A172 (cell line): ENCODE data around the gene ZFHX2. TPM values are rescaled to one million over a fixed set of nuclear protein-coding genes. Genes with fewer than 3 reads are reported as not detected.
"Not testable (repeated sequence)": the region's sequence is repeated elsewhere in the genome, so short reads cannot be mapped to it uniquely, and the experiment has no call there.

Experiments
- DNase-seq: peaks from one replicate; pipeline ENCODE4 v3.0.0-alpha.2; 2015; ENCODE audit warnings: low spot score
- total RNA-seq: library from RNA; depleted of rRNA; stranded (reverse); fragments of >200 nt; shearing (Covaris generic); gene quantifications from 2 replicates; pipeline ENCODE4 v1.2.3, GENCODE V29; 2014

The ZFHX2 gene
- total RNA-seq, 1 experiment from 2014 or later, result 0.29 TPM

- DNase-seq, result no peak
These were observed 11.5 kb downstream of the ZFHX2 start for GRCh38 chr14:23540141-23540469.

DNA sequence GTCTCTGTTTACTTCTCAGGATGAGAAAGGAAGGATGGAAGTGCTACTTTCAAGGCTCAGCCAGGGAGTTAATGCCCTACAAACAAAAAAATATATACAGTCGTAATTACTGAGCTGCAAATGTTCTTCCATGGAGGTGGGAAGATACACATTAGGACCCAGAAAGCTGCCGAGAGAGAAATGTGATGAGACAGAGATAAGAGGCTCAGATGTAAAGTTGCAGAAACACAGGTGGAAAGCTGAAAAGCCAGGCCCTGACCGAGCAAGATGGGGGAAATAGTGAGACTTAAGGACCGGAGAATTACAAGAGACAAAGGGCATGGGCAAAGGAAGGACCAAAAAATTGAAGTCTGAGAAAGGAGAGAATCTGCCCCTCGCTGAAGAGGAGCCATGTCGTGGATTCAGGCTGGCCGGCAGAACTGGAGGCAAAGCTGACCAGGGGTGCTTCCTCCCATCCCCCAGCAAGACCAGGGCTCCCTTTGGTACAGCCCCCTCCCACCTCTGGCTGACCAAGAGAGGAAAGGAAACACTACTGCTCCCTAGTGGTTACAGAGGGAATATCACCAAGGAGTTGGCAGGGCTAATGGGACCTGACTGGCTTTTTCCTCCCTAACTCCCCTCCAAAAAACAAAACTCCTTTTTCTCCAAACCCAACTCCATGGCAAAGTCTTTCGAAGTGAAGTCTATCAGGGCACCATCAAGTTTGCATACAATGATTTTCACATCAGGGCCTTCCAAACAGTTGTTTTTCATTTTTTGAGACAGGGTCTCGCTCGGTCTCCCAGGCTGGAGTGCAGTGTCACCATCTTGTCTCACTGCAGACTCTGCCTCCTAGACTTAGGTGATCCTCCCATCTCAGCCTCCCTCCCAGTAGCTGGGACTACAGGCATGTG lies 12.1 kb downstream of the ZFHX2 start:
- peak; percentile 25 for DNase-seq

- DNase-seq, result no peak
These were observed 12.8 kb downstream of the ZFHX2 start for GRCh38 chr14:23538785-23539184.

- no peak for DNase-seq
These were observed 13.4 kb downstream of the ZFHX2 start for GRCh38 chr14:23538050-23538718.

DNA sequence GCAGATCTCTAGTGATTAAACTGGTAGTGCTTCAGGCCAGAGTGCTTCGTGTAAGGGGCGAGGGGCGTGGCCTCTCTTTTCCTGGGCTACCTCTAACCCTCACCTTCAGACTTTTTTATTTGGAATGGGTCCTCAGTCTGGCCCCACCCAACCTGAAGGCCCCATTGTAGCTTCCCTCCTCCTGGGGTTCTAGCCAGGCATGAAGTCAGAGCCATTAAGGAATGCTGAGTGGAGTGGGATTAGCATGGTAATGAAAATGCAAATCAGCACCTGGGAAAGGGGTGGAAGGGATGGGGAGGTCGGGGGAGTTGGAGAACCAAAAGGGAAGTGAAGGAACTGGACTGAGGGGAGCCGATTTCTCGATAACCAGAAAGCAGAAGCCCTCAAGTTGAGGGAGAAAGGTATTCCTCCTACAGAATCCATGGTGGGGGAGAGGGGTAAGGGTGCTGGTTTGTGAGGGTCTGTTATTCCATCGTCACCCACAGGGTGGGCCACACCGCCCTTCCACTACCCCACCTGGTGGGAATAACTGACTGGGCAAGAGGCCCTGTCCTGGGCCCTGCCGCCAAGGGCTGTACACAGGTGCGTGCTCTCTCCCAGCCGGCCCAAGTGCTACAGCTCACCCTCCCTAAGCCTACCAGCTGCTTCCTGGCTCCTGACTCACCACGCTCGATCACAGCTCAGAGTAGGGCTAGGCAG lies 14.1 kb downstream of the ZFHX2 start:
- DNase-seq, result no peak

DNA sequence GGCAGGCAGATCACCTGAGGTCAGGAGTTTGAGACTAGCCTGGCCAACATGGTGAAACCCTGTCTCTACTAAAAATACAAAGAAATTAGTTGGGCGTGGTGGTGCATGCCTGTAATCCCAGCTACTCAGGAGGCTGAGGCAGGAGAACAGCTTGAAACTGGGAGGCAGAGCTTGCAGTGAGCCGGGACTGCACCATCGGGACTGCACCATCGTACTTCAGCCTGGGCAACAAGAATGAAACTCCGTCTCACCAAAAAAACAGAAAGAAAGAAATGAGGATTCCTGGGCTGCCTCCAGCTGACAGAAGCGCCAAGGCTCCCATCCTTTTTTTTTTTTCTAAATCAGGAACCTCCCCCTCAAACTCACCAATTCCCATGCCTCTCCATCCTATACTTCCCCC lies 14.7 kb downstream of the ZFHX2 start:
- DNase-seq, result not testable (repeated sequence)

- no peak for DNase-seq
These were observed 15.1 kb downstream of the ZFHX2 start for GRCh38 chr14:23536494-23536893.

DNA sequence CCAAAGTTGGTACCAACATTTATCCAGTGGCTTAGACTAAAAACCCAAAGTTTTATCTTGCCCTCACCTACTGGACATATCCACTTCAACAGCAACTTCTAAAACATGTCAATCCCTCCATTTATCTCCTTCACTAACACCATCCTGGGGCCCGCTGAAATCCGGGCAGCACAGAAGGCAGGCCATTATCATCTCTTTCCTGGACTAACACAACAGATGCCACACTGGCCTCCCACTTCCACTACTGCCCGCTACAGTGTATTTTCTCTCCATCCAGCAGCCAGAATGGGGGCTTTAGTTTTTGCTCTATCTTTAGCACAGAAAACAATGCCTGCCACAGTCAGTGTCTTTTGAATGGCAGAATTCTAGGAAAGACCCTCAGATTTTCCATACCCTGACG lies 15.6 kb downstream of the ZFHX2 start:
- DNase-seq, result no peak

GRCh38 chr14:23533652-23534435 lies 17.7 kb downstream of the ZFHX2 start:
- no peak for DNase-seq

GRCh38 chr14:23532658-23533057 lies 18.9 kb downstream of the ZFHX2 start:
- no peak for DNase-seq

GRCh38 chr14:23531391-23531790 lies 20.2 kb downstream of the ZFHX2 start:
- no peak for DNase-seq

GRCh38 chr14:23530375-23531055 lies 21.1 kb downstream of the ZFHX2 start:
- no peak for DNase-seq

DNA sequence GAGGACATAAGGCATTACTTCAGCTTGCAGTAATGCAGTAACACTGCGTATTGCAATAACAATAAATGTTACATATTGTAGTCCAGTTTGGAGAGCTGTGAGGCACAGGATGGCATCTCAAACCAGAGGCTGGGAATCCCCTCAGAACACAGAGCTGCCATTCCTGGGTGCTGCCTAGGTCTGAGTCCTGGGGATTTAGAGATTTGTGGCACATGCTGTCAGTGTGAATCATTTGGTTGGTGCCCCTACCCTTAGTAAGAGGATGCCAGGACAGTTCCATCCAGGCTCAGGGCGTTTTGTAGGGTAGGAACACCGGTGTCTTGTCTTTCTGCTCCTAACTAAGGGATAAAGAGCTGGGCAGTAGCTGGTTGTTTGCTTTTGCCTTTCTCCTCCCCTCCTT lies 22.5 kb downstream of the ZFHX2 start:
- no peak for DNase-seq

DNA sequence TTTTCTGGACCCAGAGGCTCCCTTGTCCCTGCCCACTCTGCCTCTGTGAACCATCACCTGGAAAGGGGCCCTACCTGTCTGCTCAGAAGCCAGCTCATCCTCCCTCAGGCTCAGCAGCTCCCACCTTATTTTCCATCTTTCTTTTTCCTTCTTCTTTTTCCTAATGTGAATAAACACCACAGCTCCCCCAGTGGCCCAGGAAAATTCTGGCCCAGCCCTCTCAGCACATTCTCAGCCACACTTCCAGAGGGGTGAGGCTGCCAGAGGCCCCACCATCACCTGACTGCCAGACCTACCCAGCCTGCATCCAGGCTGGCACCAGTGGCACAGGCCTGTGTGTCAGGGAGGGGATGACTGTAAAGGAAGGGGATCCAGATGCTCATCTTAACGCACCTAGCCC lies 23.0 kb downstream of the ZFHX2 start:
- no peak for DNase-seq

DNA sequence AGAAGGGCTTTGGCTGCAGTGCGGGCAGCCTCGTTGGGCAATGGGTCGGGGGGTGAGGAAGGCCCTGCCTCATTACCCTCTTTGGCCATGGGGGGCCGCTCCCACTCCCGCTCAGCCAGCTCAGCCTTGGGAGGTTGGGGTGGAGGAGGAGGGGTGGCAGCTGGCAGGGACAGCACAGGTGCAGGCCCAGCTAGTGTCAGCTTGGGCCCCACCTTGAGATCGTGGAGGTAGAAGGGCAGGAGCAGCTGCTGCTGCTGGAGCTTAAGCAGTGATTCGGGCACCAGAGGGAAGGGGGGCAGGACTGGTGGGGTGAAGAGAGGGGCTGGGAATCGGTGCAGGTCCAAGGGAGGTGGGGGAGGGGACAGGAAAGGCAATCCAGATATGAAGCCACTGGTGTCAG lies 26.0 kb downstream of the ZFHX2 start:
- no peak for DNase-seq

- no peak for DNase-seq
These were observed 26.6 kb downstream of the ZFHX2 start for GRCh38 chr14:23524954-23525353.

- DNase-seq, result no peak
These were observed 28.1 kb downstream of the ZFHX2 start for GRCh38 chr14:23523229-23524016.

GRCh38 chr14:23522643-23523198 lies 28.8 kb downstream of the ZFHX2 start:
- no peak for DNase-seq

DNA sequence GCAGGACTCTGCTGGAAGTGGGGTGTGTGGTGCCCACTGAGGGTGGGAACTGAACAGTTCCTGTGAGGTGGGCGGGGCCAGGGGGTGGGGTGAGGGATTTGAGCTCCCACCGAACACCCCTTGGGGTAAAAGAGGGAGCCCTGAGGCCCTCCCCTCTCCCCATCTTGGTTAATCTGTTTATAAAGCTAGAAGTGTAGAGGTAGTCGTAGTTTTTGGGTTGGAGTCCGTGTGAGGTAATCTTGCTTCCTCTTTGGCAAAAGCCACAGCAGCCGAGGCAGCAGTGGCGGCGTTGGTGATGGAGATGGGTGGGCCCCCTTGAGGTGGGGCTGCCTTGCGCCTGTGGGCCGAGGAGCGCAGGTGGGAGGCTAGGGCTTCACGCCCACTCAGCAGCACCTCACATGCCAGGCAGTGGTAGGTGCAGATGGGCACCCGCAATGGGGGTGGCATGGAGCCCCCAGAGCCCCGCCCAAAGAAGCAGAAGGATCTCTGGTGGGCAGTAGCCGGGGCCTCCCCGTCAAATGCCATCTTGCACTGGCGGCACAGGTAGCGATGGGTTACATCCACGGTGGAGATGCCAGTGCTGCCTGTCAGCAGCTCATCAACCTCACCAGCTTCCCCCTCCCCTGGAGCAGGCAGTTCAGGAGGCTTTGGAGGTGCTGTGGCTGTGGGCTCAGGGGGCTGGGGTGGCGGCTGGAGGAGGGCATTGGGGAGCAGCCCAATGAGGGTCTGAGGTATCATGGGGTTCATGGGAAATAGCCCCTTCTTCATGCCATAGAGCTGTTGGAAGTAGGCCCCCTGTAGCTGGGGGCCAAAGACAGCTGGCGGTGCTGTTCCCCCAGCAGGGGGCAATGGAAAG lies 29.6 kb downstream of the ZFHX2 start:
- no peak for DNase-seq
